ENCODE data around the gene ADNP2.

ADNP2 gene

GRCh38 chr18:80133124-80133523, 24.1 kb downstream of the ADNP2 start:
- no peak overlapping the region for H3K27ac ChIP-seq (replicated peaks)
- H3K4me3 ChIP-seq (replicated peaks; ENCODE audit: insufficient read depth, low read length): no peak overlapping the region
- H3K27me3 ChIP-seq (ENCODE audit: insufficient read depth, poor library complexity, severe bottlenecking): no peaks in the 10 kb centered on the region
- TF ChIP-seq, protein P1, sequence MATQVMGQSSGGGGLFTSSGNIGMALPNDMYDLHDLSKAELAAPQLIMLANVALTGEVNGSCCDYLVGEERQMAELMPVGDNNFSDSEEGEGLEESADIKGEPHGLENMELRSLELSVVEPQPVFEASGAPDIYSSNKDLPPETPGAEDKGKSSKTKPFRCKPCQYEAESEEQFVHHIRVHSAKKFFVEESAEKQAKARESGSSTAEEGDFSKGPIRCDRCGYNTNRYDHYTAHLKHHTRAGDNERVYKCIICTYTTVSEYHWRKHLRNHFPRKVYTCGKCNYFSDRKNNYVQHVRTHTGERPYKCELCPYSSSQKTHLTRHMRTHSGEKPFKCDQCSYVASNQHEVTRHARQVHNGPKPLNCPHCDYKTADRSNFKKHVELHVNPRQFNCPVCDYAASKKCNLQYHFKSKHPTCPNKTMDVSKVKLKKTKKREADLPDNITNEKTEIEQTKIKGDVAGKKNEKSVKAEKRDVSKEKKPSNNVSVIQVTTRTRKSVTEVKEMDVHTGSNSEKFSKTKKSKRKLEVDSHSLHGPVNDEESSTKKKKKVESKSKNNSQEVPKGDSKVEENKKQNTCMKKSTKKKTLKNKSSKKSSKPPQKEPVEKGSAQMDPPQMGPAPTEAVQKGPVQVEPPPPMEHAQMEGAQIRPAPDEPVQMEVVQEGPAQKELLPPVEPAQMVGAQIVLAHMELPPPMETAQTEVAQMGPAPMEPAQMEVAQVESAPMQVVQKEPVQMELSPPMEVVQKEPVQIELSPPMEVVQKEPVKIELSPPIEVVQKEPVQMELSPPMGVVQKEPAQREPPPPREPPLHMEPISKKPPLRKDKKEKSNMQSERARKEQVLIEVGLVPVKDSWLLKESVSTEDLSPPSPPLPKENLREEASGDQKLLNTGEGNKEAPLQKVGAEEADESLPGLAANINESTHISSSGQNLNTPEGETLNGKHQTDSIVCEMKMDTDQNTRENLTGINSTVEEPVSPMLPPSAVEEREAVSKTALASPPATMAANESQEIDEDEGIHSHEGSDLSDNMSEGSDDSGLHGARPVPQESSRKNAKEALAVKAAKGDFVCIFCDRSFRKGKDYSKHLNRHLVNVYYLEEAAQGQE (IDR thresholded peaks at IDR 0.05; ENCODE audit: insufficient replicate concordance, low read depth): no peak
- TF ChIP-seq CTCF (IDR thresholded peaks at IDR 0.05; ENCODE audit: insufficient read depth, low read length) (no peak), GABPA (IDR thresholded peaks at IDR 0.05; ENCODE audit: low read depth) (no peak), SPI1 (IDR thresholded peaks at IDR 0.05; ENCODE audit: borderline replicate concordance, low read depth) (no peak), POLR2AphosphoS5 (IDR thresholded peaks at IDR 0.05; ENCODE audit: low read depth) (no peak)
- no peak for DNase-seq (ENCODE audit: low read depth in 1 of 2, low spot score in 1 of 2)

DNA sequence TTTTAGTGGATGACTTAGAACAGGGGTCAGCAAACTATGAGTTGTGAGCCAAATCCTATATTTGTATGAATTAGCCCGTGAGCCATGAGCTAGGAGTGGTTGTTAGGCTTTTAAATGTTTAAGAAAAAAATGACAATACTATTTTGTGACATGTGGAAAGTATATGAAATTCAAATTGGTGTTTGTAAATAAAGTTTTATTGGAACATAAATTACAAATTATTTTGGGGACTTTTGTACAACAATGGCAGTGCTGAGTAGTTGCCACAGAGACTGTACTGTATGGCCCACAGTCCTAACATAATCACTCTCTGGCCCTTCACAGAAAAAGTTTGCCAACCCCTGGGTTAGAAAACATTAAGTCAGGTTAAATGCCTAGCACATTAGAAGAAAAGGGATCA, 26.1 kb downstream of the ADNP2 start:
- Histone ChIP-seq H3K27me3 (ENCODE audit: insufficient read depth, poor library complexity, severe bottlenecking) (no peaks in the 10 kb centered on the region), H3K4me3 (replicated peaks; ENCODE audit: insufficient read depth, low read length) (no peak overlapping the region), H3K27ac (replicated peaks) (no peak overlapping the region)
- DNase-seq (ENCODE audit: low read depth in 1 of 2, low spot score in 1 of 2): no peak
- TF ChIP-seq GABPA (IDR thresholded peaks at IDR 0.05; ENCODE audit: low read depth) (no peak), SPI1 (IDR thresholded peaks at IDR 0.05; ENCODE audit: borderline replicate concordance, low read depth) (no peak), POLR2AphosphoS5 (IDR thresholded peaks at IDR 0.05; ENCODE audit: low read depth) (no peak), CTCF (IDR thresholded peaks at IDR 0.05; ENCODE audit: insufficient read depth, low read length) (no peak)
- TF ChIP-seq, protein P1 (IDR thresholded peaks at IDR 0.05; ENCODE audit: insufficient replicate concordance, low read depth): no peak

- no peak for TF ChIP-seq SPI1 (IDR thresholded peaks at IDR 0.05; ENCODE audit: borderline replicate concordance, low read depth)
- no peak for TF ChIP-seq CTCF (IDR thresholded peaks at IDR 0.05; ENCODE audit: insufficient read depth, low read length)
- no peak for TF ChIP-seq POLR2AphosphoS5 (IDR thresholded peaks at IDR 0.05; ENCODE audit: low read depth)
- TF ChIP-seq, protein P1 (IDR thresholded peaks at IDR 0.05; ENCODE audit: insufficient replicate concordance, low read depth): no peak
- no peak for TF ChIP-seq GABPA (IDR thresholded peaks at IDR 0.05; ENCODE audit: low read depth)
- DNase-seq (ENCODE audit: low read depth in 1 of 2, low spot score in 1 of 2): no peak
- no peak overlapping the region for H3K4me3 ChIP-seq (replicated peaks; ENCODE audit: insufficient read depth, low read length)
- H3K27ac ChIP-seq (replicated peaks): no peak overlapping the region
- H3K27me3 ChIP-seq (ENCODE audit: insufficient read depth, poor library complexity, severe bottlenecking): no peaks in the 10 kb centered on the region
Observed at GRCh38 chr18:80136679-80137078, 27.6 kb downstream of the ADNP2 start.
